H1 (cell line): Measurements from ENCODE around the gene GCLM. TPM values are rescaled to one million over a fixed set of nuclear protein-coding genes. Genes with fewer than 3 reads are reported as not detected.

Experiments
- CTCF ChIA-PET: fragments of 300-600 bp; sonication (Branson Sonifier 250); formaldehyde crosslinking; loops from one replicate; lab custom pipeline; 2021; ENCODE audit not compliant: partially characterized antibody; lab: Charles Lee
- POLR2A ChIA-PET: fragments of 300-600 bp; sonication (Branson Sonifier 250); formaldehyde crosslinking; loops from one replicate; lab custom pipeline; 2021; ENCODE audit warnings: inconsistent platforms; ENCODE audit not compliant: partially characterized antibody; lab: Charles Lee
- DNase-seq, 2 experiments: peaks; one replicate each; pipeline versions ENCODE4 v3.0.0 to v3.0.0-alpha.2; 2010 to 2022; ENCODE audit warnings: low spot score in 2 of 2, low read depth in 1 of 2, mixed read lengths in 1 of 2
- FAIRE-seq: peaks from 2 replicates; lab custom pipeline; 2011; peaks lifted over from hg19 to GRCh38; lab: Jason Lieb, UNC
- H2AFZ ChIP-seq: 2 replicates; pipeline ENCODE4 v1.8.1; 2012; ENCODE audit warnings: low read length, inconsistent platforms
- H2AK5ac ChIP-seq: 2 replicates; pipeline ENCODE4 v1.6.1; 2013; ENCODE audit warnings: low read depth, low read length
- H2BK120ac ChIP-seq: replicated peaks from 2 replicates; pipeline ENCODE3; 2013; ENCODE audit warnings: low read depth, low read length, inconsistent platforms
- H2BK12ac ChIP-seq: 2 replicates; pipeline ENCODE4 v1.6.1; 2013; ENCODE audit warnings: low read depth, low read length
- H2BK15ac ChIP-seq: 2 replicates; pipeline ENCODE4 v1.6.1; 2013; ENCODE audit warnings: low read length
- H2BK20ac ChIP-seq: 2 replicates; pipeline ENCODE4 v1.6.1; 2013; ENCODE audit warnings: low read length
- H2BK5ac ChIP-seq: 2 replicates; pipeline ENCODE4 v1.6.1; 2013; ENCODE audit warnings: low read depth, low read length
- H3K14ac ChIP-seq: 2 replicates; pipeline ENCODE4 v1.6.1; 2013; ENCODE audit warnings: inconsistent platforms; ENCODE audit not compliant: insufficient read length
- H3K18ac ChIP-seq: 2 replicates; pipeline ENCODE4 v1.6.1; 2013; ENCODE audit warnings: low read length; ENCODE audit errors: extremely low read depth
- H3K23ac ChIP-seq: 2 replicates; pipeline ENCODE4 v1.6.1; 2013; ENCODE audit warnings: inconsistent platforms; ENCODE audit not compliant: insufficient read length
- H3K23me2 ChIP-seq: 2 replicates; pipeline ENCODE4 v1.6.1; 2013; ENCODE audit warnings: low read depth, low read length
- H3K27ac ChIP-seq: 2 replicates; pipeline ENCODE4 v1.6.1; 2011; ENCODE audit warnings: low read depth, low read length, inconsistent platforms
- H3K27me3 ChIP-seq, 4 experiments: replicated peaks in 1 of 4; 1 replicate in 1 of 4; 2 replicates in 3 of 4; pipeline versions ENCODE4 v1.6.1 to v1.8.1; 2011 to 2013; ENCODE audit warnings: low read length in 3 of 4, mild to moderate bottlenecking in 3 of 4, inconsistent platforms in 2 of 4, mixed read lengths in 2 of 4, moderate library complexity in 1 of 4; ENCODE audit not compliant: control insufficient read depth in 3 of 4, insufficient read depth in 3 of 4; ENCODE audit errors: extremely low read depth in 1 of 4
- H3K36me3 ChIP-seq, 4 experiments: 2 replicates each; pipeline versions ENCODE4 v1.6.1 to v1.8.1; 2011 to 2013; ENCODE audit warnings: mild to moderate bottlenecking in 4 of 4, low read length in 3 of 4, moderate library complexity in 2 of 4, control low read depth in 1 of 4, inconsistent platforms in 1 of 4; ENCODE audit not compliant: insufficient read depth in 4 of 4, control insufficient read depth in 2 of 4
- H3K4ac ChIP-seq: replicated peaks from 2 replicates; pipeline ENCODE3; 2013; ENCODE audit warnings: low read length, low read depth, mixed read lengths, inconsistent platforms; ENCODE audit not compliant: insufficient read length
- H3K4me1 ChIP-seq, 4 experiments: replicated peaks in 1 of 4; 1 replicate in 1 of 4; 2 replicates in 3 of 4; pipeline versions ENCODE4 v1.6.1 to v1.8.1; 2011 to 2013; ENCODE audit warnings: low read length in 3 of 4, inconsistent platforms in 2 of 4, mixed read lengths in 1 of 4; ENCODE audit not compliant: insufficient read depth in 4 of 4, control insufficient read depth in 3 of 4
- H3K4me2 ChIP-seq, 2 experiments: 2 replicates each; pipeline versions ENCODE4 v1.6.1 to v1.8.1; 2011 to 2013; ENCODE audit warnings: low read depth in 2 of 2, low read length in 2 of 2, control low read depth in 1 of 2, inconsistent platforms in 1 of 2, mild to moderate bottlenecking in 1 of 2; ENCODE audit not compliant: insufficient read depth in 1 of 2
- H3K4me3 ChIP-seq, 4 experiments: fragments of 200-600, 300-600 bp in 1 of 4; sonication (generic), shearing (Covaris generic), sonication (Bioruptor Twin) in 1 of 4; 2 replicates each; pipeline versions ENCODE4 v1.5.1 to v1.8.1; 2011 to 2016; ENCODE audit warnings: low read length in 4 of 4, low read depth in 3 of 4, control low read depth in 2 of 4, inconsistent platforms in 2 of 4, mild to moderate bottlenecking in 2 of 4, mixed read lengths in 1 of 4, moderate library complexity in 1 of 4; ENCODE audit not compliant: insufficient read depth in 2 of 4; ENCODE audit errors: extremely low read depth in 1 of 4
- H3K56ac ChIP-seq: replicated peaks from 2 replicates; pipeline ENCODE3; 2013; ENCODE audit warnings: low read depth, mild to moderate bottlenecking, mixed read lengths, low read length, inconsistent platforms; ENCODE audit not compliant: insufficient read length
- H3K79me1 ChIP-seq: 2 replicates; pipeline ENCODE4 v1.6.1; 2013; ENCODE audit warnings: low read depth, low read length, control low read depth
- H3K79me2 ChIP-seq, 2 experiments: 2 replicates each; pipeline versions ENCODE4 v1.6.1 to v1.8.1; 2012 to 2013; ENCODE audit warnings: low read length in 2 of 2, mild to moderate bottlenecking in 2 of 2, inconsistent platforms in 1 of 2; ENCODE audit not compliant: insufficient read depth in 2 of 2, control insufficient read depth in 1 of 2
- H3K9ac ChIP-seq, 4 experiments: replicated peaks in 1 of 4; 1 replicate in 1 of 4; 2 replicates in 3 of 4; pipeline versions ENCODE4 v1.6.1 to v1.8.1; 2011 to 2013; ENCODE audit warnings: low read depth in 3 of 4, low read length in 3 of 4, control low read depth in 2 of 4, mild to moderate bottlenecking in 2 of 4, moderate library complexity in 2 of 4, inconsistent platforms in 1 of 4; ENCODE audit errors: extremely low read depth in 1 of 4
- H3K9me3 ChIP-seq, 2 experiments: 2 replicates each; pipeline versions ENCODE4 v1.6.1 to v1.8.1; 2012 to 2013; ENCODE audit warnings: mild to moderate bottlenecking in 2 of 2, moderate library complexity in 2 of 2, control low read depth in 1 of 2, inconsistent platforms in 1 of 2, low read depth in 1 of 2, low read length in 1 of 2, mixed read lengths in 1 of 2; ENCODE audit not compliant: insufficient read depth in 2 of 2
- H4K20me1 ChIP-seq, 2 experiments: replicated peaks in 1 of 2; 2 replicates each; pipeline versions ENCODE3 to v1.8.1; 2011 to 2013; ENCODE audit warnings: inconsistent platforms in 2 of 2, low read length in 2 of 2, mild to moderate bottlenecking in 1 of 2; ENCODE audit not compliant: insufficient read depth in 2 of 2, control insufficient read depth in 1 of 2
- H4K5ac ChIP-seq: 2 replicates; pipeline ENCODE4 v1.6.1; 2013; ENCODE audit warnings: low read length, low read depth, mixed read lengths, inconsistent platforms; ENCODE audit not compliant: insufficient read length
- H4K8ac ChIP-seq: 2 replicates; pipeline ENCODE4 v1.8.0; 2013; ENCODE audit warnings: mild to moderate bottlenecking, moderate library complexity, low read length, inconsistent platforms; ENCODE audit not compliant: insufficient read depth; ENCODE audit errors: extremely low read depth
- H4K91ac ChIP-seq: replicated peaks from 2 replicates; pipeline ENCODE3; 2013; ENCODE audit warnings: low read length, mixed read lengths, inconsistent platforms; ENCODE audit not compliant: insufficient read length
- ATF3 ChIP-seq: IDR thresholded peaks from 2 replicates; pipeline ENCODE4 v1.6.1; 2011; ENCODE audit warnings: low read depth, mild to moderate bottlenecking, low read length; ENCODE audit not compliant: insufficient read depth
- CHD1 ChIP-seq: IDR thresholded peaks from 2 replicates; pipeline ENCODE4 v1.6.1; 2012; ENCODE audit warnings: low read depth, low read length, improper control_type of control experiment
- CTBP2 ChIP-seq: IDR thresholded peaks from 2 replicates; pipeline ENCODE4 v1.7.0; 2011; ENCODE audit warnings: borderline replicate concordance, mild to moderate bottlenecking, moderate library complexity, mixed read lengths, low read length; ENCODE audit not compliant: insufficient read depth, insufficient read length
- FOSL1 ChIP-seq: IDR thresholded peaks from 2 replicates; pipeline ENCODE4 v1.6.1; 2011; ENCODE audit warnings: mild to moderate bottlenecking, low read depth, low read length, moderate library complexity; ENCODE audit not compliant: insufficient read depth
- KDM5A ChIP-seq: fragments of 200-600 bp; IDR thresholded peaks from 2 replicates; pipeline ENCODE4 v1.7.1; 2012; ENCODE audit warnings: mild to moderate bottlenecking, low read length, inconsistent platforms, mixed read lengths
- MAFK ChIP-seq: IDR thresholded peaks from 2 replicates; pipeline ENCODE4 v1.6.1; 2012; ENCODE audit warnings: low read depth, mild to moderate bottlenecking, improper control_type of control experiment, low read length
- MAX ChIP-seq: IDR thresholded peaks from 2 replicates; pipeline ENCODE4 v1.6.1; 2012; ENCODE audit warnings: inconsistent platforms
- NRF1 ChIP-seq: IDR thresholded peaks from 2 replicates; pipeline ENCODE4 v1.6.1; 2011; ENCODE audit warnings: mild to moderate bottlenecking, low read depth, low read length, improper control_type of control experiment
- RBBP5 ChIP-seq: IDR thresholded peaks from 2 replicates; pipeline ENCODE4 v1.7.1; 2012; ENCODE audit warnings: low read depth, mild to moderate bottlenecking, inconsistent platforms, low read length, moderate library complexity, borderline replicate concordance
- SAP30 ChIP-seq: fragments of 300-600 bp; sonication (generic); IDR thresholded peaks from 2 replicates; pipeline ENCODE4 v1.7.1; 2012; ENCODE audit warnings: low read length, moderate library complexity, mild to moderate bottlenecking, inconsistent platforms; ENCODE audit not compliant: insufficient read depth, insufficient replicate concordance
- SIN3A ChIP-seq, 2 experiments: IDR thresholded peaks in 1 of 2; conservative IDR thresholded peaks in 1 of 2; 2 replicates each; pipeline ENCODE4 v1.6.1; 2011 to 2012; ENCODE audit warnings: low read length in 2 of 2, improper control_type of control experiment in 1 of 2, low read depth in 1 of 2, mild to moderate bottlenecking in 1 of 2
- SP1 ChIP-seq: IDR thresholded peaks from 2 replicates; pipeline ENCODE4 v1.6.1; 2011; ENCODE audit warnings: low read depth, low read length
- YY1 ChIP-seq: IDR thresholded peaks from 2 replicates; pipeline ENCODE4 v1.6.1; 2011; ENCODE audit warnings: low read depth, mild to moderate bottlenecking, low read length
- WGBS, 2 experiments: shearing (Covaris generic) in 1 of 2; methylation state at CpG; one replicate each; pipeline versions ENCODE4 v1.1.6 to v1.1.7; 2013 to 2015; ENCODE audit warnings: low lambda C conversion rate in 2 of 2, mixed read lengths in 2 of 2, inconsistent platforms in 1 of 2, low coverage in 1 of 2, missing lambda C conversion rate in 1 of 2; ENCODE audit not compliant: insufficient replicate concordance in 2 of 2, insufficient coverage in 1 of 2, insufficient read length in 1 of 2; ENCODE audit errors: extremely low coverage in 1 of 2, missing lambda C conversion rate in 1 of 2; 5-methylcytosine and 5-hydroxymethylcytosine counted together
- polyA plus RNA-seq, 7 experiments: library from polyadenylated mRNA; depleted of rRNA in 3 of 7; stranded (reverse) in 5 of 7; unstranded in 2 of 7; fragments of >200 nt in 5 of 7; fragments of 200-250 nt in 2 of 7; gene quantifications; 1 replicate in 5 of 7; 2 replicates in 1 of 7; 4 replicates in 1 of 7; pipeline versions ENCODE4 v1.2.1 to v1.2.3, GENCODE V29; 2011 to 2013; ENCODE audit warnings: missing spikeins in 2 of 7, mixed read lengths in 2 of 7
- total RNA-seq: library from RNA; stranded (reverse); fragmentation: NEBNext Ultra II Directional; extraction: Animal tissue kit (Norgen Biotek cat#: 25700); gene quantifications from 2 replicates; pipeline ENCODE4 v1.2.1, GENCODE V29; 2021

GCLM gene
- total and polyA plus RNA-seq, 2 of the 8 experiments (the other 6 are each of a cell fraction or from before 2014, with no cell fraction given) = 3.1 to 12.8 TPM

GRCh38 chr1:93837961-93838360, 71.3 kb downstream of the GCLM start:
- no peaks in the 10 kb centered on the region for H3K27me3 ChIP-seq
- DNase-seq (no peak), FAIRE-seq (no peak)
- no peak overlapping the region for H3K27ac ChIP-seq
- POLR2A ChIA-PET = interaction anchor here (0.7 to 2.3 kb wide), 3 partner anchors 13 to 189 kb away, joined by 3 to 9 read pairs (median 3); no protein-coding TSS in a partner anchor
- H3K9me3 ChIP-seq = peaks cover 10% of the 10 kb centered on the region in 2 experiments; a peak in 3 of 4 replicates
- H2BK15ac ChIP-seq = no peak overlapping the region
- no peak overlapping the region for H3K9ac ChIP-seq
- CTCF ChIA-PET = interaction anchor here (1.0 to 10.1 kb wide), 5 partner anchors 19 to 208 kb away, joined by 3 to 266 read pairs (median 3); no protein-coding TSS in a partner anchor
- H2AFZ ChIP-seq = no peak overlapping the region
- H3K14ac ChIP-seq = no peak overlapping the region
- peaks cover 0 to 3% (median 1%) of the 10 kb centered on the region in 4 experiments; a peak in 1 of 7 replicates for H3K4me1 ChIP-seq
- H3K36me3 ChIP-seq = no peaks in the 10 kb centered on the region; a peak in 2 of 8 replicates
- no peak overlapping the region for H2BK120ac ChIP-seq
- H2BK12ac ChIP-seq = no peak overlapping the region
- no peak overlapping the region for H3K4me2 ChIP-seq
- WGBS, 2 experiments = 97% methylated on average over 3 of the region's 3 CpGs; no CpG with 5 or more reads in 1 of the 2 experiments
- no peak overlapping the region for H4K91ac ChIP-seq
- H3K23me2 ChIP-seq = no peaks in the 10 kb centered on the region; the same call in 1 of the 2 replicates
- H3K23ac ChIP-seq = no peak overlapping the region
- no peak overlapping the region for H2BK5ac ChIP-seq
- H4K5ac ChIP-seq = no peak overlapping the region
- H4K20me1 ChIP-seq = no peaks in the 10 kb centered on the region
- no peak overlapping the region for H3K18ac ChIP-seq
- H2BK20ac ChIP-seq = no peak overlapping the region
- H3K4me3 ChIP-seq = no peak overlapping the region
- H4K8ac ChIP-seq = no peak overlapping the region
- no peaks in the 10 kb centered on the region for H3K79me1 ChIP-seq
- H3K56ac ChIP-seq = no peak overlapping the region
- no peak overlapping the region for H3K4ac ChIP-seq
- no peak overlapping the region for H2AK5ac ChIP-seq
- H3K79me2 ChIP-seq = no peaks in the 10 kb centered on the region
- no peak for TF ChIP-seq MAX
- TF ChIP-seq ATF3 = no peak
- no peak for TF ChIP-seq SP1
- TF ChIP-seq KDM5A = no peak
- no peak for TF ChIP-seq SIN3A (conservative IDR thresholded peaks at IDR 0.05 in 1 of 2, IDR thresholded peaks at IDR 0.05 in 1 of 2; ENCODE audit: low read depth in 1 of 2, low read length in 2 of 2)
- no peak for TF ChIP-seq CHD1
- no peak for TF ChIP-seq YY1
- TF ChIP-seq SAP30 = no peak
- TF ChIP-seq NRF1 = no peak
- no peak for TF ChIP-seq MAFK
- TF ChIP-seq FOSL1 = no peak
- no peak for TF ChIP-seq CTBP2
- no peak for TF ChIP-seq RBBP5
